SK-N-MC (cell line): ENCODE measurements around the gene CEP164.

Experiments
- EZH2 ChIP-seq: fragments of 200-600 bp; sonication (generic); IDR thresholded peaks from one replicate; pipeline ENCODE4 v1.6.1; 2017; ENCODE audit warnings: antibody characterized with exemption
- FOXP2 ChIP-seq: optimal IDR thresholded peaks from 2 replicates; pipeline ENCODE3; 2011; ENCODE audit warnings: mild to moderate bottlenecking, moderate library complexity; ENCODE audit not compliant: insufficient read depth; ENCODE audit errors: extremely low read length, control extremely low read depth
- POLR2AphosphoS5 ChIP-seq: IDR thresholded peaks from 2 replicates; pipeline ENCODE4 v1.6.1; 2012; ENCODE audit warnings: mild to moderate bottlenecking, low read depth, low read length, borderline replicate concordance

GRCh38 chr11:117292616-117293015 lies 35.0 kb upstream of the CEP164 start:
- TF ChIP-seq POLR2AphosphoS5 (no peak), EZH2 (no peak), FOXP2 (no peak)
